SJSA1 (cell line): ENCODE data around the gene E2F8. TPM values are rescaled to one million over a fixed set of nuclear protein-coding genes. Genes with fewer than 3 reads are reported as not detected.

Experiments
- DNase-seq, 2 experiments: peaks; one replicate each; pipeline ENCODE4 v3.0.0-alpha.2; 2015 to 2020; ENCODE audit warnings: low spot score in 2 of 2, low read depth in 1 of 2
- H3K27ac ChIP-seq: fragments of 250-450 bp; sonication (Bioruptor Pico); 2 replicates; pipeline ENCODE4 v1.5.1; 2020; ENCODE audit warnings: mild to moderate bottlenecking, moderate library complexity
- H3K27me3 ChIP-seq: fragments of 250-450 bp; sonication (Bioruptor Pico); replicated peaks from 2 replicates; pipeline ENCODE4 v1.5.1; 2020; ENCODE audit warnings: mild to moderate bottlenecking, moderate library complexity
- H3K36me3 ChIP-seq: fragments of 250-450 bp; sonication (Bioruptor Pico); 2 replicates; pipeline ENCODE4 v1.5.1; 2020; ENCODE audit warnings: mild to moderate bottlenecking
- H3K4me1 ChIP-seq: fragments of 250-450 bp; sonication (Bioruptor Pico); replicated peaks from 2 replicates; pipeline ENCODE4 v1.6.1; 2021; ENCODE audit warnings: mild to moderate bottlenecking
- H3K4me3 ChIP-seq: fragments of 250-450 bp; sonication (Bioruptor Pico); 2 replicates; pipeline ENCODE4 v1.5.1; 2020; ENCODE audit warnings: mild to moderate bottlenecking
- H3K9me3 ChIP-seq: fragments of 250-450 bp; sonication (Bioruptor Pico); replicated peaks from 2 replicates; pipeline ENCODE4 v1.5.1; 2020; ENCODE audit warnings: mild to moderate bottlenecking
- total RNA-seq: library from RNA; depleted of rRNA; stranded (reverse); fragments of >200 nt; shearing (Covaris generic); gene quantifications from 2 replicates; pipeline ENCODE4 v1.2.3, GENCODE V29; 2014

The E2F8 gene
- total RNA-seq, 1 experiment from 2014 or later: 8.8 TPM

GRCh38 chr11:19220903-19221724 lies 19.6 kb downstream of the E2F8 start:
- Histone ChIP-seq H3K27ac (no peak overlapping the region), H3K4me3 (no peak overlapping the region), H3K9me3 (no peaks in the 10 kb centered on the region), H3K36me3 (0 out of 2 replicates have a peak, but pooled peaks cover under 1% of the 10 kb centered on the region), H3K4me1 (no peaks in the 10 kb centered on the region), H3K27me3 (no peaks in the 10 kb centered on the region)
- DNase-seq: no peak

GRCh38 chr11:19218786-19219460 lies 21.8 kb downstream of the E2F8 start:
- H3K9me3 ChIP-seq: no peaks in the 10 kb centered on the region
- no peaks in the 10 kb centered on the region for H3K27me3 ChIP-seq
- DNase-seq: no peak
- H3K4me1 ChIP-seq: no peaks in the 10 kb centered on the region
- no peaks in the 10 kb centered on the region for H3K36me3 ChIP-seq
- H3K4me3 ChIP-seq: no peak overlapping the region
- no peak overlapping the region for H3K27ac ChIP-seq

GRCh38 chr11:19218216-19218615 lies 22.5 kb downstream of the E2F8 start:
- Histone ChIP-seq H3K4me3 (no peak overlapping the region), H3K9me3 (no peaks in the 10 kb centered on the region), H3K27ac (no peak overlapping the region), H3K36me3 (no peaks in the 10 kb centered on the region), H3K27me3 (no peaks in the 10 kb centered on the region), H3K4me1 (no peaks in the 10 kb centered on the region)
- DNase-seq: no peak

- H3K4me1 ChIP-seq: no peaks in the 10 kb centered on the region
- DNase-seq: peak in 1 of 2 experiments; percentile 9
- no peak overlapping the region for H3K27ac ChIP-seq
- no peaks in the 10 kb centered on the region for H3K36me3 ChIP-seq
- H3K4me3 ChIP-seq: no peak overlapping the region
- no peaks in the 10 kb centered on the region for H3K9me3 ChIP-seq
- no peaks in the 10 kb centered on the region for H3K27me3 ChIP-seq
Observed at GRCh38 chr11:19216709-19217374, 23.9 kb downstream of the E2F8 start.

- Histone ChIP-seq H3K4me1 (no peaks in the 10 kb centered on the region), H3K36me3 (no peaks in the 10 kb centered on the region), H3K9me3 (no peaks in the 10 kb centered on the region), H3K27ac (no peak overlapping the region), H3K4me3 (no peak overlapping the region), H3K27me3 (no peaks in the 10 kb centered on the region)
- DNase-seq: no peak
Observed at GRCh38 chr11:19216021-19216420, 24.7 kb downstream of the E2F8 start.

- no peak overlapping the region for H3K27ac ChIP-seq
- H3K36me3 ChIP-seq: no peaks in the 10 kb centered on the region
- no peaks in the 10 kb centered on the region for H3K27me3 ChIP-seq
- no peaks in the 10 kb centered on the region for H3K9me3 ChIP-seq
- no peaks in the 10 kb centered on the region for H3K4me1 ChIP-seq
- DNase-seq: no peak
- H3K4me3 ChIP-seq: no peak overlapping the region
Observed at GRCh38 chr11:19209617-19210370, 31.0 kb downstream of the E2F8 start.

GRCh38 chr11:19208959-19209546 lies 31.7 kb downstream of the E2F8 start:
- Histone ChIP-seq H3K9me3 (no peaks in the 10 kb centered on the region), H3K27ac (no peak overlapping the region), H3K27me3 (no peaks in the 10 kb centered on the region), H3K36me3 (no peaks in the 10 kb centered on the region), H3K4me1 (no peaks in the 10 kb centered on the region), H3K4me3 (no peak overlapping the region)
- DNase-seq: no peak

GRCh38 chr11:19208181-19208580 lies 32.6 kb downstream of the E2F8 start:
- Histone ChIP-seq H3K27ac (no peak overlapping the region), H3K36me3 (no peaks in the 10 kb centered on the region), H3K4me3 (no peak overlapping the region), H3K4me1 (no peaks in the 10 kb centered on the region), H3K27me3 (no peaks in the 10 kb centered on the region), H3K9me3 (no peaks in the 10 kb centered on the region)
- DNase-seq: no peak

GRCh38 chr11:19204836-19205235 lies 35.9 kb downstream of the E2F8 start:
- no peaks in the 10 kb centered on the region for H3K9me3 ChIP-seq
- no peaks in the 10 kb centered on the region for H3K4me1 ChIP-seq
- DNase-seq: no peak
- H3K27ac ChIP-seq: no peak overlapping the region
- H3K36me3 ChIP-seq: no peaks in the 10 kb centered on the region
- no peaks in the 10 kb centered on the region for H3K27me3 ChIP-seq
- no peak overlapping the region for H3K4me3 ChIP-seq

GRCh38 chr11:19201737-19202605 lies 38.8 kb downstream of the E2F8 start, which contains the start of gene CSRP3:
CSRP3 (minus strand) TSS chr11:19201983; CDS start chr11:19192448, 9,535 bp downstream.
- DNase-seq: no peak
- no peaks in the 10 kb centered on the region for H3K36me3 ChIP-seq
- H3K27ac ChIP-seq: no peak within 1 kb of the TSS
- no peaks in the 10 kb centered on the region for H3K9me3 ChIP-seq
- no peak within 1 kb of the TSS for H3K4me3 ChIP-seq
- no peaks in the 10 kb centered on the region for H3K27me3 ChIP-seq
- H3K4me1 ChIP-seq: no peaks in the 10 kb centered on the region

GRCh38 chr11:19200410-19201201 lies 40.1 kb downstream of the E2F8 start:
- no peaks in the 10 kb centered on the region for H3K4me1 ChIP-seq
- H3K27me3 ChIP-seq: no peaks in the 10 kb centered on the region
- DNase-seq: no peak
- H3K27ac ChIP-seq: no peak overlapping the region
- H3K4me3 ChIP-seq: no peak overlapping the region
- H3K9me3 ChIP-seq: no peaks in the 10 kb centered on the region
- no peaks in the 10 kb centered on the region for H3K36me3 ChIP-seq

GRCh38 chr11:19199771-19200170 lies 41.0 kb downstream of the E2F8 start:
- H3K27ac ChIP-seq: no peak overlapping the region
- no peaks in the 10 kb centered on the region for H3K27me3 ChIP-seq
- H3K36me3 ChIP-seq: no peaks in the 10 kb centered on the region
- H3K4me3 ChIP-seq: no peak overlapping the region
- H3K4me1 ChIP-seq: no peaks in the 10 kb centered on the region
- no peak for DNase-seq
- no peaks in the 10 kb centered on the region for H3K9me3 ChIP-seq
